Natural killer cell (primary cell): Measurements from ENCODE around the gene LDB2. TPM values are rescaled to one million over a fixed set of nuclear protein-coding genes. Genes with fewer than 3 reads are reported as not detected.

ENCODE experiments used
- ATAC-seq, 3 donors: fragments of 150-1000 bp in 2 of 3; fragments of 200-7000 bp in 1 of 3; cut with Tn5 transposase; 1 replicate in 1 of 3; 2 replicates in 2 of 3; pipeline ENCODE4 v1.10.0; 2021; ENCODE audit warnings: mild to moderate bottlenecking in 2 of 3, moderate library complexity in 2 of 3
- DNase-seq, 2 donors: peaks; one replicate each; pipeline versions ENCODE4 v3.0.0 to v3.0.0-alpha.2; 2013 to 2021; ENCODE audit warnings: mixed read lengths in 1 of 2
- H3K27ac ChIP-seq: one replicate; pipeline ENCODE4 v1.5.1; 2013; ENCODE audit warnings: mild to moderate bottlenecking, low read length
- H3K27me3 ChIP-seq: one replicate; pipeline ENCODE4 v1.6.1; 2013; ENCODE audit warnings: low read length; ENCODE audit not compliant: control insufficient read depth, insufficient read depth
- H3K36me3 ChIP-seq: one replicate; pipeline ENCODE4 v1.6.1; 2013; ENCODE audit warnings: low read length; ENCODE audit not compliant: control insufficient read depth, insufficient read depth
- H3K4me1 ChIP-seq: one replicate; pipeline ENCODE4 v1.6.1; 2013; ENCODE audit warnings: low read length; ENCODE audit not compliant: control insufficient read depth, insufficient read depth
- H3K4me3 ChIP-seq: one replicate; pipeline ENCODE4 v1.5.1; 2013; ENCODE audit warnings: low read length
- H3K9me3 ChIP-seq: one replicate; pipeline ENCODE4 v1.6.1; 2013; ENCODE audit warnings: low read length; ENCODE audit not compliant: control insufficient read depth, insufficient read depth
- H3K27ac Mint-ChIP-seq, 2 donors: one replicate each; pipeline ENCODE4 v1.8.0; 2022; ENCODE audit warnings: mild to moderate bottlenecking in 2 of 2, mixed read lengths in 2 of 2, moderate library complexity in 1 of 2
- H3K27me3 Mint-ChIP-seq, 2 donors: one replicate each; pipeline ENCODE4 v1.8.0; 2022; ENCODE audit warnings: low read depth in 2 of 2, mixed read lengths in 2 of 2
- H3K36me3 Mint-ChIP-seq: one replicate; pipeline ENCODE4 v1.8.0; 2022; ENCODE audit warnings: mixed read lengths
- H3K4me1 Mint-ChIP-seq, 2 donors: one replicate each; pipeline ENCODE4 v1.8.0; 2022; ENCODE audit warnings: mixed read lengths in 2 of 2
- H3K4me3 Mint-ChIP-seq: one replicate; pipeline ENCODE4 v1.8.0; 2022; ENCODE audit warnings: mild to moderate bottlenecking, moderate library complexity, mixed read lengths
- H3K9me3 Mint-ChIP-seq, 2 donors: one replicate each; pipeline ENCODE4 v1.8.0; 2022; ENCODE audit warnings: mixed read lengths in 2 of 2
- WGBS: methylation state at CpG from one replicate; pipeline ENCODE4 v1.1.7; 2013; ENCODE audit warnings: missing lambda C conversion rate; ENCODE audit not compliant: insufficient coverage; 5-methylcytosine and 5-hydroxymethylcytosine counted together
- intact Hi-C: fragments of 100-400 bp; cut with micrococcal nuclease; formaldehyde crosslinking; loops from one replicate; pipeline ENCODE4 v1.14.2; 2022
- total RNA-seq, 4 donors: library from RNA; stranded (reverse); fragments of 120-200 nt in 1 of 4; gene quantifications; one replicate each; pipeline versions ENCODE4 v1.2.3 to v1.2.4, GENCODE V29; 2013 to 2022
- TF ChIP-seq, protein P1 (sequence below): fragments of 200-600 bp; IDR thresholded peaks from one replicate; pipeline ENCODE4 v1.8.0; 2022; ENCODE audit warnings: antibody characterized with exemption

The LDB2 gene
- total RNA-seq, 3 donors from 2014 or later (not counting 1 experiment from before 2014, with no cell fraction given): 8.2 to 14.2 (median 13.6) TPM

DNA sequence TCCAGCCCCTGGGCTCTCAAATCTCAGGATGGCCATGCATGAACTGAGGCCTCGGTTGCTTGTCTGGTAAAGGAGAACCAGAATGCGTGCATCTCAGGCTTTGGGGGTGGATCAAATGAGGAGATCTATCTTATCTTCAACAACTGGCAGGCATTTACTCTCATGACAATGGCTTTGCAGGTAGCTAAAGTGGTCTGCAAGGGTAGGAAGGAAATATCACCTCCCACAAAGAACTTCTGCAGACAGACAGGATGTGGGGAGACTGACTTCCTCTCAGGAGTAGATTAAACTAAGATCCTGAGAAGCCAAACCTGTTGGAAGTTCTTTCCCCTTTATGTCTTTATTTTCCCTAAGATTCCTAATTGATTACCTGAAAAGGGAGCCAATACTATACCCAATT lies 7.8 kb downstream of the LDB2 start:
- peak overlapping the region; percentile 72 for H3K4me3 Mint-ChIP-seq
- no peaks in the 10 kb centered on the region for H3K9me3 Mint-ChIP-seq
- DNase-seq: peak in 1 of 2 donors; percentile 41
- peaks cover 59 to 65% of the 10 kb centered on the region in 2 donors for H3K4me1 Mint-ChIP-seq
- H3K27ac ChIP-seq: peak overlapping the region; percentile 13
- ATAC-seq: peak; percentile 32 to 64 (median 63)
- H3K27ac Mint-ChIP-seq: peak overlapping the region; percentile 25 to 89
- intact Hi-C loops: no loop called here
- H3K4me1 ChIP-seq: peaks cover 31% of the 10 kb centered on the region
- WGBS: 20% methylated on average over 1 of the region's 2 CpGs
- H3K27me3 Mint-ChIP-seq: no peaks in the 10 kb centered on the region
- H3K36me3 Mint-ChIP-seq: no peaks in the 10 kb centered on the region
- H3K9me3 ChIP-seq: no peaks in the 10 kb centered on the region
- no peaks in the 10 kb centered on the region for H3K36me3 ChIP-seq
- no peak overlapping the region for H3K4me3 ChIP-seq
- TF ChIP-seq, protein P1, sequence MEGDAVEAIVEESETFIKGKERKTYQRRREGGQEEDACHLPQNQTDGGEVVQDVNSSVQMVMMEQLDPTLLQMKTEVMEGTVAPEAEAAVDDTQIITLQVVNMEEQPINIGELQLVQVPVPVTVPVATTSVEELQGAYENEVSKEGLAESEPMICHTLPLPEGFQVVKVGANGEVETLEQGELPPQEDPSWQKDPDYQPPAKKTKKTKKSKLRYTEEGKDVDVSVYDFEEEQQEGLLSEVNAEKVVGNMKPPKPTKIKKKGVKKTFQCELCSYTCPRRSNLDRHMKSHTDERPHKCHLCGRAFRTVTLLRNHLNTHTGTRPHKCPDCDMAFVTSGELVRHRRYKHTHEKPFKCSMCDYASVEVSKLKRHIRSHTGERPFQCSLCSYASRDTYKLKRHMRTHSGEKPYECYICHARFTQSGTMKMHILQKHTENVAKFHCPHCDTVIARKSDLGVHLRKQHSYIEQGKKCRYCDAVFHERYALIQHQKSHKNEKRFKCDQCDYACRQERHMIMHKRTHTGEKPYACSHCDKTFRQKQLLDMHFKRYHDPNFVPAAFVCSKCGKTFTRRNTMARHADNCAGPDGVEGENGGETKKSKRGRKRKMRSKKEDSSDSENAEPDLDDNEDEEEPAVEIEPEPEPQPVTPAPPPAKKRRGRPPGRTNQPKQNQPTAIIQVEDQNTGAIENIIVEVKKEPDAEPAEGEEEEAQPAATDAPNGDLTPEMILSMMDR: no peak
- H3K27me3 ChIP-seq: no peaks in the 10 kb centered on the region

DNA sequence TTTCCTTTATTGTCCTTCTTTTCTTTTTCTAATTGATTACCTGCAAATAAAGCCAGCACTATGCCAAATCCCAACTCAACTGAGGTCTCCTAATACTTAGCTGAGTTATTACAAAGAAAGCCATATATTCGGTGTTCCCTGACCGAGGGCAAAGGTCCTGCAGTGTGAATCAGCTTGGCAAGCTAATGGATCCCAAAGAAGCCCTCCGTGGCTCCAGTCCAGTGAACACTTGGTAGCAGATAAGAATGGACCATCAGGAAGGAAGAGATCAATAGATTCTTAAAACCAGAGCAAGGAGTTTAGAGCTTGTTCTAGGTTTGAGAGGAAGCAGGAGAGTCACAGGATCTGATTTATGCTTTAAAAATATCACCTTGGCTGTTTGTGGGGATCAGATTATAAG lies 8.5 kb downstream of the LDB2 start:
- peaks cover 60 to 65% of the 10 kb centered on the region in 2 donors for H3K4me1 Mint-ChIP-seq
- intact Hi-C loops: no loop called here
- no peak overlapping the region for H3K4me3 ChIP-seq
- ATAC-seq (no peak), DNase-seq (no peak)
- H3K9me3 Mint-ChIP-seq: no peaks in the 10 kb centered on the region
- WGBS: 85% methylated on average over 3 of the region's 3 CpGs
- TF ChIP-seq, protein P1: no peak
- H3K36me3 Mint-ChIP-seq: no peaks in the 10 kb centered on the region
- H3K9me3 ChIP-seq: no peaks in the 10 kb centered on the region
- H3K27me3 Mint-ChIP-seq: no peaks in the 10 kb centered on the region
- peak overlapping the region; percentile 25 to 89 for H3K27ac Mint-ChIP-seq
- peak overlapping the region; percentile 13 for H3K27ac ChIP-seq
- peak overlapping the region; percentile 72 for H3K4me3 Mint-ChIP-seq
- H3K27me3 ChIP-seq: no peaks in the 10 kb centered on the region
- H3K36me3 ChIP-seq: no peaks in the 10 kb centered on the region
- peaks cover 31% of the 10 kb centered on the region for H3K4me1 ChIP-seq

DNA sequence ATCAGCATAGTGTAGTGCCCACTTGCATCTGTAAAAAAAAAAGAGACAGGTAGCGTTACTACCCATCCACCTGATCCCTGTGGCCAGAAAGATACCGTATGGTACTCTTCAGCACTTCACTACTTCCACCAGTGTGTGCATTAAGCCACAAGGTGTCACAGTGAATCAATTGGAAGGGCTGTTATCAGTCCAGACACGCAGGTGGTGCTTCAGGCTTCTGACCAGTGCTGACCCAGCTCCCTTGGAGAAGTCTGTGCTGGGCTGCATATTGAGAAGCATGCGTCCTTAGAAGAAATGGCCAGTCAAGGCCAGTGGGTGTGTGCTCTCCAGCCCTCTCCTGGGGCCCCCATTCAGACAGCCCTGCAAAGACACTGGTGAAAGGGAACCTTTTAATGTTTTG lies 10.6 kb downstream of the LDB2 start:
- Mint-ChIP-seq H3K9me3 (no peaks in the 10 kb centered on the region), H3K4me3 (no peak overlapping the region)
- no peak for ATAC-seq

More for the DNA sequence above, 10.6 kb downstream of the LDB2 start:
- TF ChIP-seq, protein P1: no peak
- WGBS: 85% methylated on average over 4 of the region's 4 CpGs
- H3K27ac ChIP-seq: no peak overlapping the region
- intact Hi-C loops: no loop called here
- no peaks in the 10 kb centered on the region for H3K36me3 Mint-ChIP-seq
- no peaks in the 10 kb centered on the region for H3K27me3 Mint-ChIP-seq
- H3K27ac Mint-ChIP-seq: no peak overlapping the region
- no peak overlapping the region for H3K4me3 ChIP-seq
- H3K4me1 ChIP-seq: peaks cover 29% of the 10 kb centered on the region
- no peaks in the 10 kb centered on the region for H3K9me3 ChIP-seq
- peaks cover 53% of the 10 kb centered on the region in 2 donors for H3K4me1 Mint-ChIP-seq
- H3K27me3 ChIP-seq: no peaks in the 10 kb centered on the region
- no peak for DNase-seq
- H3K36me3 ChIP-seq: no peaks in the 10 kb centered on the region
